ACC112 (cell line): Measurements from ENCODE around the gene ARID3A.

Experiments
- H2AFZ ChIP-seq: fragments of 200-600 bp; sonication (generic); one replicate; pipeline ENCODE4 v1.6.0; 2017; ENCODE audit warnings: antibody characterized with exemption, low read length; ENCODE audit not compliant: unreplicated experiment
- H3K27ac ChIP-seq: fragments of 200-600 bp; sonication (generic); 2 replicates; pipeline ENCODE4 v1.5.1; 2014; ENCODE audit warnings: low read depth, mild to moderate bottlenecking, antibody characterized with exemption, low read length, moderate library complexity
- H3K27me3 ChIP-seq: fragments of 200-600 bp; sonication (generic); 2 replicates; pipeline ENCODE4 v1.6.1; 2014; ENCODE audit warnings: mild to moderate bottlenecking, antibody characterized with exemption, low read length, moderate library complexity, mixed read lengths; ENCODE audit not compliant: insufficient read depth
- H3K36me3 ChIP-seq: fragments of 200-600 bp; sonication (generic); 2 replicates; pipeline ENCODE4 v1.6.1; 2016; ENCODE audit warnings: mild to moderate bottlenecking, antibody characterized with exemption, low read length, moderate library complexity, mixed read lengths; ENCODE audit not compliant: insufficient read depth
- H3K4me1 ChIP-seq: fragments of 200-600 bp; sonication (generic); one replicate; pipeline ENCODE4 v1.6.1; 2016; ENCODE audit warnings: low read length, mixed read lengths; ENCODE audit not compliant: insufficient read depth, unreplicated experiment, control insufficient read depth
- H3K4me3 ChIP-seq: fragments of 200-600 bp; sonication (generic); 2 replicates; pipeline ENCODE4 v1.5.1; 2014; ENCODE audit warnings: mild to moderate bottlenecking, low read depth, low read length
- H3K79me2 ChIP-seq: fragments of 200-600 bp; sonication (generic); one replicate; pipeline ENCODE4 v1.6.0; 2016; ENCODE audit warnings: low read length; ENCODE audit not compliant: control insufficient read depth, unreplicated experiment, insufficient read depth

ARID3A gene

GRCh38 chr19:926323-926588 lies 421 bp downstream of the ARID3A start:
- Histone ChIP-seq H3K27ac (no peak overlapping the region), H3K4me3 (peak overlapping the region; percentile 81), H3K27me3 (no peaks in the 10 kb centered on the region), H3K79me2 (peaks cover 10% of the 10 kb centered on the region), H2AFZ (no peak overlapping the region), H3K36me3 (no peaks in the 10 kb centered on the region), H3K4me1 (no peaks in the 10 kb centered on the region)

- Histone ChIP-seq H3K27ac (no peak overlapping the region), H2AFZ (no peak overlapping the region), H3K4me1 (no peaks in the 10 kb centered on the region)
These were observed 935 bp downstream of the ARID3A start for GRCh38 chr19:926589-927350.

GRCh38 chr19:927351-927779 lies 1.5 kb downstream of the ARID3A start:
- Histone ChIP-seq H3K27ac (no peak overlapping the region), H3K36me3 (no peaks in the 10 kb centered on the region), H3K4me3 (peak overlapping the region; percentile 81), H3K79me2 (peaks cover 10% of the 10 kb centered on the region), H3K4me1 (no peaks in the 10 kb centered on the region), H2AFZ (no peak overlapping the region), H3K27me3 (no peaks in the 10 kb centered on the region)

More at GRCh38 chr19:926589-927350, 935 bp downstream of the ARID3A start:
- Histone ChIP-seq H3K36me3 (no peaks in the 10 kb centered on the region), H3K79me2 (peaks cover 10% of the 10 kb centered on the region), H3K4me3 (peak overlapping the region; percentile 81), H3K27me3 (no peaks in the 10 kb centered on the region)

GRCh38 chr19:927780-928401 lies 2.1 kb downstream of the ARID3A start:
- H3K4me3 ChIP-seq, result no peak overlapping the region
- no peak overlapping the region for H2AFZ ChIP-seq
- no peaks in the 10 kb centered on the region for H3K27me3 ChIP-seq
- peaks cover 2% of the 10 kb centered on the region for H3K4me1 ChIP-seq
- H3K79me2 ChIP-seq, result peaks cover 10% of the 10 kb centered on the region
- no peak overlapping the region for H3K27ac ChIP-seq
- H3K36me3 ChIP-seq, result no peaks in the 10 kb centered on the region

GRCh38 chr19:928471-929202 lies 2.8 kb downstream of the ARID3A start:
- Histone ChIP-seq H3K36me3 (no peaks in the 10 kb centered on the region), H2AFZ (no peak overlapping the region), H3K27ac (no peak overlapping the region), H3K4me3 (no peak overlapping the region), H3K79me2 (peaks cover 11% of the 10 kb centered on the region), H3K27me3 (no peaks in the 10 kb centered on the region), H3K4me1 (peaks cover 7% of the 10 kb centered on the region)

- Histone ChIP-seq H3K79me2 (peaks cover 15% of the 10 kb centered on the region), H3K27ac (no peak overlapping the region), H3K4me1 (peaks cover 9% of the 10 kb centered on the region)
These were observed 3.5 kb downstream of the ARID3A start for GRCh38 chr19:929203-929890.

GRCh38 chr19:929891-930258 lies 4.0 kb downstream of the ARID3A start:
- H3K4me3 ChIP-seq, result no peak overlapping the region
- peaks cover 15% of the 10 kb centered on the region for H3K79me2 ChIP-seq
- no peaks in the 10 kb centered on the region for H3K27me3 ChIP-seq
- no peaks in the 10 kb centered on the region for H3K36me3 ChIP-seq
- H2AFZ ChIP-seq, result no peak overlapping the region
- H3K27ac ChIP-seq, result no peak overlapping the region
- peaks cover 9% of the 10 kb centered on the region for H3K4me1 ChIP-seq

More at GRCh38 chr19:929203-929890, 3.5 kb downstream of the ARID3A start:
- Histone ChIP-seq H3K36me3 (no peaks in the 10 kb centered on the region), H3K4me3 (no peak overlapping the region), H3K27me3 (no peaks in the 10 kb centered on the region), H2AFZ (no peak overlapping the region)

- no peak overlapping the region for H3K4me3 ChIP-seq
- peaks cover 9% of the 10 kb centered on the region for H3K4me1 ChIP-seq
These were observed 6.2 kb downstream of the ARID3A start for GRCh38 chr19:931860-932647.

GRCh38 chr19:932648-933552 lies 7.1 kb downstream of the ARID3A start:
- Histone ChIP-seq H3K36me3 (no peaks in the 10 kb centered on the region), H2AFZ (no peak overlapping the region), H3K4me3 (0 out of 2 replicates have a peak overlapping the region, but pooled peaks have one; percentile 21), H3K27ac (no peak overlapping the region), H3K4me1 (peaks cover 9% of the 10 kb centered on the region), H3K79me2 (peaks cover 11% of the 10 kb centered on the region), H3K27me3 (no peaks in the 10 kb centered on the region)

More at GRCh38 chr19:931860-932647, 6.2 kb downstream of the ARID3A start:
- Histone ChIP-seq H2AFZ (no peak overlapping the region), H3K79me2 (peaks cover 10% of the 10 kb centered on the region), H3K27me3 (no peaks in the 10 kb centered on the region), H3K36me3 (no peaks in the 10 kb centered on the region), H3K27ac (no peak overlapping the region)
